PC-9 (cell line): ENCODE data around the gene LSM14A. TPM values are rescaled to one million over a fixed set of nuclear protein-coding genes. Genes with fewer than 3 reads are reported as not detected.

Experiments
- BruUV-seq: library from RNA; stranded (reverse); fragments of 400-500 nt; replicated peaks from 2 replicates; lab custom pipeline; 2021; lab: Mats Ljungman, UMichigan
- CTCF ChIA-PET: fragments of 300-600 bp; sonication (Branson Sonifier 250); formaldehyde crosslinking; loops from one replicate; lab custom pipeline; 2022; ENCODE audit warnings: antibody characterized with exemption; lab: Charles Lee
- POLR2A ChIA-PET: fragments of 300-600 bp; sonication (Branson Sonifier 250); formaldehyde crosslinking; loops from one replicate; lab custom pipeline; 2022; ENCODE audit warnings: antibody characterized with exemption; ENCODE audit not compliant: unreplicated experiment; lab: Charles Lee
- DNase-seq, 2 experiments: peaks; one replicate each; pipeline versions ENCODE4 v3.0.0 to v3.0.0-alpha.2; 2015 to 2022; ENCODE audit warnings: mixed read lengths in 1 of 2
- H2AFZ ChIP-seq: fragments of 200-600 bp; sonication (generic); 2 replicates; pipeline ENCODE4 v1.8.1; 2017; ENCODE audit warnings: antibody characterized with exemption
- H3F3A ChIP-seq: fragments of 200-600 bp; sonication (generic); 2 replicates; pipeline ENCODE4 v1.8.1; 2017; ENCODE audit warnings: antibody characterized with exemption, mild to moderate bottlenecking, low read depth; ENCODE audit not compliant: insufficient read depth
- H3K27ac ChIP-seq: fragments of 200-600 bp; sonication (generic); 2 replicates; pipeline ENCODE4 v1.6.1; 2016; ENCODE audit warnings: mixed run types
- H3K27me3 ChIP-seq: fragments of 200-600 bp; sonication (generic); 2 replicates; pipeline ENCODE4 v1.6.1; 2016; ENCODE audit warnings: low read depth, mixed run types; ENCODE audit not compliant: insufficient read depth
- H3K36me3 ChIP-seq: fragments of 200-600 bp; sonication (generic); 2 replicates; pipeline ENCODE4 v1.6.1; 2016; ENCODE audit warnings: low read depth, mixed run types
- H3K4me1 ChIP-seq: fragments of 200-600 bp; sonication (generic); replicated peaks from 2 replicates; pipeline ENCODE4 v1.6.1; 2016; ENCODE audit warnings: mixed run types; ENCODE audit not compliant: insufficient read depth
- H3K4me2 ChIP-seq: fragments of 200-600 bp; sonication (generic); 2 replicates; pipeline ENCODE4 v1.6.1; 2017; ENCODE audit warnings: mixed run types
- H3K4me3 ChIP-seq: fragments of 200-600 bp; sonication (generic); 2 replicates; pipeline ENCODE4 v1.6.1; 2016; ENCODE audit warnings: mixed run types
- H3K79me2 ChIP-seq: fragments of 200-600 bp; sonication (generic); 2 replicates; pipeline ENCODE4 v1.6.1; 2017; ENCODE audit warnings: low read depth, mixed run types
- H3K9me2 ChIP-seq: fragments of 200-600 bp; sonication (generic); 2 replicates; pipeline ENCODE4 v1.8.1; 2017; ENCODE audit warnings: mild to moderate bottlenecking; ENCODE audit not compliant: insufficient read depth
- H3K9me3 ChIP-seq: fragments of 200-600 bp; sonication (generic); 2 replicates; pipeline ENCODE4 v1.8.1; 2016; ENCODE audit warnings: low read depth; ENCODE audit not compliant: insufficient read depth
- H4K20me1 ChIP-seq: fragments of 200-600 bp; sonication (generic); 2 replicates; pipeline ENCODE4 v1.8.1; 2017; ENCODE audit not compliant: insufficient read depth
- CTCF ChIP-seq: fragments of 200-600 bp; sonication (generic); conservative IDR thresholded peaks from 2 replicates; pipeline ENCODE4 v1.6.1; 2017; ENCODE audit warnings: mixed run types, antibody characterized with exemption, mild to moderate bottlenecking, moderate library complexity
- EZH2 ChIP-seq: fragments of 200-600 bp; sonication (generic); IDR thresholded peaks from 2 replicates; pipeline ENCODE4 v1.8.0; 2017; ENCODE audit warnings: antibody characterized with exemption, low read depth
- intact Hi-C: fragments of 100-400 bp; cut with micrococcal nuclease; formaldehyde crosslinking; loops from one replicate; pipeline ENCODE4 v1.10.0; 2022; ENCODE audit not compliant: unreplicated experiment
- total RNA-seq: library from RNA; stranded (reverse); gene quantifications from 2 replicates; pipeline ENCODE4 v1.2.3, GENCODE V29; 2021

The LSM14A gene
- total RNA-seq, 1 experiment from 2014 or later = 169 TPM

DNA sequence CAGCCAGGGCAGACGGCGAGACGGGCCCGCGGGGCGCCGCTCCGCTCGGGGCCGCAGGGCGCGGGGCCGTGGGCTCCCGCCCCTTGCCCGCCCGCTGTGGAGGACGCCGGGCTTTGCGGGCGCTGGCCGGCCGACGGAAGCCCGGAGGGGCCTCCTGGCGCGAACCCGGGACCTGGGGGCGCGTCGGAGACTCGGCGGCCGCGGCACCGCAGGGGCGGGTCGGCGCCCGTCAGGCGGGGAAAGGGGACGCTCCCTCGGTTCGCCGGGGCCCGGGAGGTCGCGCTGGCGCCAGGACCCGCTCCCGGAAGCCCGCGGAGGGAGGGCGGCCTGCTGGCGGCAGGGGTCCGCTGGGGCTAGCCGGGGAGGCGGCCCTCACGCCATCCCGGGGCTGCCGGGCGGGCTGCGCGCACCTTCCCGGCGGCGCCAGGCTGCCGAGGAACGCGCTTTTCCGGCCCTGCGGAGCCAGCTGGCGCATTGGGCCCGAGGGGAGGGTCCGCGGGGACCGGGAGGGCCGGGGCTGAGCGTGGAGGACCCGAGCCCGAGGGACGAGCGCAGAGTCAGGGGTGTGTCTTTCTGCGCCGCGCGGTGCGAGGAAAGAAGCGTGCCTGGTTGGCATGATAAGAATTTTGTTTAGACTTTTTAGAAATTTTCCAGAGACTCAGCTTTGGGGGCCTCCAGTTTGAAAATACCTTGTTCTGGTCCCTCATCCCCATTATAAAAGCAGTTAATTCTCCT, 82.6 kb downstream of the LSM14A start:
- H3F3A ChIP-seq = no peaks in the 10 kb centered on the region; the same call in 1 of the 2 replicates
- no peak overlapping the region; the same call in 1 of the 2 replicates for H3K27ac ChIP-seq
- peaks cover 10% of the 10 kb centered on the region; the same call in 1 of the 2 replicates for H4K20me1 ChIP-seq
- no peak for TF ChIP-seq EZH2
- no peak for TF ChIP-seq CTCF
- H3K4me2 ChIP-seq = peak overlapping the region; percentile 97
- 0 out of 2 replicates have a peak, but pooled peaks cover 15% of the 10 kb centered on the region for H3K4me1 ChIP-seq
- H3K9me2 ChIP-seq = no peaks in the 10 kb centered on the region
- CTCF ChIA-PET = no interaction called here
- POLR2A ChIA-PET = no interaction called here
- H3K4me3 ChIP-seq = peak overlapping the region; percentile 89
- no peaks in the 10 kb centered on the region for H3K9me3 ChIP-seq
- peaks cover 25% of the 10 kb centered on the region; the same call in 1 of the 2 replicates for H3K79me2 ChIP-seq
- no peak for DNase-seq
- 0 out of 2 replicates have a peak, but pooled peaks cover 4% of the 10 kb centered on the region for H3K36me3 ChIP-seq
- BruUV-seq = no TSS peak
- peak overlapping the region; percentile 76 for H2AFZ ChIP-seq
- H3K27me3 ChIP-seq = no peaks in the 10 kb centered on the region
- intact Hi-C loops = loop anchor here (10.0 kb wide), 1 partner anchor 60 kb away; no protein-coding TSS in a partner anchor

- TSS peak; percentile 46 for BruUV-seq
- intact Hi-C loops = loop anchor here (10.0 kb wide), 1 partner anchor 59 kb away; no protein-coding TSS in a partner anchor
- Histone ChIP-seq H3K27me3 (no peaks in the 10 kb centered on the region), H3K4me2 (peak overlapping the region; percentile 97), H3K79me2 (peaks cover 25% of the 10 kb centered on the region; the same call in 1 of the 2 replicates), H2AFZ (peak overlapping the region; percentile 76), H3K27ac (no peak overlapping the region; the same call in 1 of the 2 replicates), H3K9me3 (no peaks in the 10 kb centered on the region), H3K4me3 (peak overlapping the region; percentile 89), H3K36me3 (0 out of 2 replicates have a peak, but pooled peaks cover 4% of the 10 kb centered on the region), H3K4me1 (peaks cover 22% of the 10 kb centered on the region), H3F3A (no peaks in the 10 kb centered on the region; the same call in 1 of the 2 replicates), H3K9me2 (no peaks in the 10 kb centered on the region), H4K20me1 (peaks cover 10% of the 10 kb centered on the region; the same call in 1 of the 2 replicates)
- POLR2A ChIA-PET = no interaction called here
- CTCF ChIA-PET = no interaction called here
- TF ChIP-seq EZH2 = no peak
- no peak for TF ChIP-seq CTCF
- DNase-seq = no peak
Measured at GRCh38 chr19:34255546-34255945, 83.2 kb downstream of the LSM14A start.

- intact Hi-C loops = loop anchor here (10.0 kb wide), 1 partner anchor 58 kb away; no protein-coding TSS in a partner anchor
- Histone ChIP-seq H3K36me3 (0 out of 2 replicates have a peak, but pooled peaks cover 4% of the 10 kb centered on the region), H3K27me3 (no peaks in the 10 kb centered on the region), H2AFZ (no peak overlapping the region), H3K9me2 (no peaks in the 10 kb centered on the region), H3F3A (no peaks in the 10 kb centered on the region; the same call in 1 of the 2 replicates), H3K4me2 (no peak overlapping the region), H3K79me2 (peaks cover 37% of the 10 kb centered on the region), H3K9me3 (no peaks in the 10 kb centered on the region), H3K27ac (no peak overlapping the region), H4K20me1 (peaks cover 10% of the 10 kb centered on the region; the same call in 1 of the 2 replicates), H3K4me3 (no peak overlapping the region), H3K4me1 (peaks cover 36% of the 10 kb centered on the region)
- TF ChIP-seq CTCF (no peak), EZH2 (no peak)
- DNase-seq = no peak
- ChIA-PET CTCF (interaction anchor here (0.7 kb wide), 1 partner anchor 49 kb away, joined by 8 read pairs; no protein-coding TSS in a partner anchor), POLR2A (no interaction called here)
- no TSS peak for BruUV-seq
Measured at GRCh38 chr19:34256835-34257558, 84.7 kb downstream of the LSM14A start.
